Pons (tissue), 1 donor: ENCODE results near the gene CD300E.
"Not testable (repeated sequence)": the region's sequence is repeated elsewhere in the genome, so short reads cannot be mapped to it uniquely, and the experiment has no call there.

ENCODE experiments used
- DNase-seq: peaks from one replicate; pipeline ENCODE4 v3.0.0-alpha.2; 2016; ENCODE audit warnings: low spot score

The CD300E gene

DNA sequence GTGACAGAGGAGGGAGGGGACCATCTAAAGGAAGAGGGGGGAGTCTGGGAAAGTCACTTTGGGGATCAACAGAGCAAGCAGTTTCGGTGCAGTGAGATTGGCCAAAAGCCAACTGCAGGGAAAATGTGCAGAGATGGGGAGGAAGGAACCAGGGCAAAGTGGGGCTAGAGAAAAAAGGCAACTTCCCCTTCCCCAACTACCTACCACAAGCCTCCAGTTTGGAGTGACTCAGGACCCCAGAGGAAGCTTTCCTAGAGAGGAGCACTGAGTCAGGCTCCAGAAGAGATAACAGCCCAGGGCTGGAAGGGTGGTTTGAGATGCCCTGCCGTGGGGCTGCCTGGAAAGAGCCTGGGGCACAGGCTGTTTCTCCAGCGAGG is 24.5 kb downstream of the CD300E start:
- DNase-seq, result no peak

DNA sequence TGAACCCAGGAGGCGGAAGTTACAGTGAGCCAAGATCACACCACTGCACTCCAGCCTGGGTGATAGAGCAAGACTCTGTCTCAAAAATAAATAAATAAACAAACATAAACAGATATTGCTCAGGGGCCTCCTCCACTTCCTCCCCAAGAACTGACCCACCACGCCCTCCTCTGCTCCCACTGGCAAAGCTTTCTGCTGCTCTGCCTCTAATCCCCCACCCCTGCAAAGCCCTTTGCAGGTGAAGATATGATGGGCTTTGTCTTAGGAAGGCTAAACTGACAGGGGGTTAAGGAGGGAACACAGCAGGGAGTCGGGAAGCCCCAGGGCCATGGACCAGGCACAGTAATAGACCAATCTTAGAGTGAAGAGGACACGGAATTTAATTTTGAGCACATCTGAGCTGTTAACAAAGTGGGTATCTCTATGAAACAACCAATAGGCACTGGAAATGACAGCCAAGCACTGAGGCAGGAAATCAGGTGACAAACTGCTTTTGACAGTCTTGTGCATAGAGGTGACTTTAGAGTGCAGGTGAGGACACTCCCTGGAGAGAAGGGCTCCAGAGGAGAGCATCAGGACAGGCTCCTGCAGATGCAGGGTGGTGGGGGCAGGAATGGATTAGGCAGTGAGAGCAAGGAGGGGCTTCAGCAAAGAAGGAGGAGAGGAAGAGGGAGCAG is 25.1 kb downstream of the CD300E start:
- no peak for DNase-seq

DNA sequence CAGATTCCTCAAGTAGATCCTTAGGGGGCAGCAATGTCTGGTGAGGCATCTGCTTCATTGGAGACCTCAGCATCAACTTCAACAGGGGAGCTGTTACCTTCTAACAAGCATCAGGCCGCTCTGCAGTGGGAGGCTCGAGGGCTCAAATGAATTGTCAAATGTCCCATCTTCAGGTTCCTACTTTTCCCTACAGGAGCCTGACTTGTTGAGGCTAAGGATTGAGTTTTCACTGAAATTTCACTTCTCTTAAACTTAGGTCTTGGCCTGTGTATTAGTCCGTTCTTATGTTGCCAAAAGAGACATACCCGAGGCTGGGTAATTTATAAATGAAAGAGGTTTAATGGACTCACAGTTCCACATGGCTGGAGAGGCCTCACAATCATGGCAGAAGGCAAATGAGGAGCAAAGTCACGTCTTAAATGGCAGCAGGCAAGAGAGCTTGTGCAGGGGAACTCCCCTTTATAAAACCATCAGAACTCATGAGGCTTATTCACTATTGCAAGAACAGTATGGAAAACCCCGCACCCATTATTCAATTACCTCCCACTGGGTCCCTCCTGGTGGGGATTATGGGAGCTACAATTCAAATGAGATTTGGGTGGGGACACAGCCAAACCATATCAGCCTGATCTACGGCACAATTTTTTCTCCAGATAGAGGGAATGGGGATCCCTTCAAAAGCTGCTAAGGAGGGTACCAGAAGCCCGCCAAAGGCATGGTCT is 26.3 kb downstream of the CD300E start:
- no peak for DNase-seq

DNA sequence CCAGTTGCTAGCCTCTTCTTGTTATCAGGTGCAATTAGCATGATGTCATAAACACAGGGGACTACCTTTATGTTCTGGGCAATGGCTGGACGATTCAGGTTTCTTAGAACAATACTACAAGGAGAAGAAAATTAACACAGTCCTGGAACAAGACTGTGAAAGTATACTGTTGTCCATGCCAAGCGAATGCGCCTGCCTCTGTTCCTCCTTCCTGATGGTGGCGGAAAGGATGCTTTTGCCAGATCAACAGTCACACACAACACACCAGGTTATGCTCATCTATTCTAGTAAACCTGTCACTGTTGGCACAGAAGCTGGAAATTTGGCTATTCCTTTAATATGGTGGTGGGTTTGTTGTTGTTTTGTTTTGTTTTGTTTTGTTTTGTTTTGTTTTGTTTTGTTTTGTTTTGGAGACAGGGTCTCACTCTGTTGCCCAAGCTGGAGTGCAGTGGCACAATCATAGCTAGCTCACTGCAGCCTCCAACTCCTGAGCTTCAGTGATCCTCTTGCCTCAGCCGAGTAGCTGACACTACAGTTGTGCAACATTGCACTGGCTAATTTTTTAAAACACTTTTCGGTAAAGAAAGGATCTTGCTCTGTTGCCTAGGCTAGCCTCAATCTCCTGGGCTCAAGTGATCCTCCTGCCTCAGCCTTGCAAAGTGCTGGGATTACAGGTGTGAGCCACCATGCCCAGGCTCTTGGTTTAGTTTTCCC is 28.3 kb downstream of the CD300E start:
- no peak for DNase-seq

DNA sequence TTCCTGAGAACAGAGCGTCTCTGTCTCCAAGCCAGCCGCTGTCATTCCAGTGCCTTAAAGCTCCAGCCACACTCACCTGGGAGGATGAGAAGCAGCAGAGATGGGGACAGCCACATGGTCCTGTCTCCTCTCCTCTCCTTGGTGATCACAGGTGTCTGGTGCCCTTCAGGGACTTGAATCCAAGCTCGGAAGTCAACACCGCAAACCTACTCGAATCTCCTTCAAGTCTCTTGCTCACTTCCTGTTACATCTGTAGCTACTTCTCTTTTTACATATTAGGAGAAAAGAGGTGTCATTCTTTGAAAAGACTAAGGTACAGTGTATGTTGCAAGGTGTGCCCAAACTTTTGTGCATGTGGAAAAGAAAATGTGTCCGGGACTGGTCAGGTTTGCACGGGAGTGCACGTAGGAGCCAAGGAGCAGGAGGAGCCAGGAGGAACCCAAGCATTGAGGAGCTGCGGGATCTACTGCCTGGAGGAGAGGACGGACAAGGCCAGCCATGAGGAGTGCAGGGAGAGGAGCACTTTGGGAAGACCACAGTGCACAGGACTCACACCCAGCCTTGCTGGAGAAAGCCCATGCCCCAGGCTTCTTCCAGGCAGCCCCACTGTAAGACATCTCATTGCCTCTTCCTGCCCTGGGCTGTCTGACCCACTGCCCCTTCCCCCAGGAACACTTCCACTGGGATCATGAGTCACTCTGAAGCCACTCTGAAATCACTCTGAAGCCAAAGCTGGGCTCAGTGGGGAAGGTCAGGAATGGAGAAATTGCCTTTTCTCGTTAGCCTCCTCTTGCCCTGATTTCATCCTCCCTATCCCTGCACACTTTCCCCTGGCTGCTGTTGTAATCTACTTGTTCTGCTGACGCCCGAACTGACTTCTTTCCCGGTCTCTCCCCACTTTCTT is 31.2 kb downstream of the CD300E start, which contains the start of gene CD300LD:
CD300LD (minus strand) TSS at position 197 of the 904 bp plus-strand sequence; CDS start at position 116, 81 bp downstream.
- no peak for DNase-seq

DNA sequence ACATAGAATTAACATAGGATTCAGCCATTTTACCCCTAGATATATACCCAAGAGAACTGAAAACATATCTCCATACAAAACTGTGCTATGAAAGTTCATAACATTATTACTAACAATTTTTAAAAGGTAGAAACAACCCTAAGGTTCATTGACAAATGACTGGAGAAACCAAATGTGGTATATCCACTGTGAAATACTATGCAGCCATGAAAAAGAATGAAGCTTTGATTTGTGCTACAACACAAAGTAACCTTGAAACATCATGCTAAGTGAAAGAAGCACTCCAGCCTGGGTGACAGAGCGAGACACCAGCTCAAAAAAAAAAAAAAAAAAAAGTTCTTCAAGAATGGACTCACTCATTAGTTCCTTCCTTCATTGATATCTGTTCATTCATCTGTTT is 32.0 kb downstream of the CD300E start:
- no peak for DNase-seq

DNA sequence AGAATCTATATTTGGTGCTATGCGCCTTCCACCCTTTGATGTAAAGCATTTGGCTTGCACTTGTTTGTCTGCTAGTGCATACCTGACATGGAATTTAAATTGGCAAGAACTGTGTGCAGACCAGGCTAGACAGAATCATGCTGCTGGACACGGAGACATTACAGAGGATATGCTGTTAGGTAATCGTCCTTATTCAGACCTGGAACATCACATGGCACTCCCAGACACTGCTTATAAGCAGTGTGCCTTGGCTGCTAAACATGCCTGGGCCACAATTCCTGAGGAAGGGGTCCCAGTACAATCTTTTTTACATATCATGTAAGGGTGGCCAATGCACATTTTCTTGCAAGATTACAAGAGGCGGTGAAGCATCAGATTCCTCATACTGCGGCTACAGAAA is 37.8 kb downstream of the CD300E start:
- no peak for DNase-seq

DNA sequence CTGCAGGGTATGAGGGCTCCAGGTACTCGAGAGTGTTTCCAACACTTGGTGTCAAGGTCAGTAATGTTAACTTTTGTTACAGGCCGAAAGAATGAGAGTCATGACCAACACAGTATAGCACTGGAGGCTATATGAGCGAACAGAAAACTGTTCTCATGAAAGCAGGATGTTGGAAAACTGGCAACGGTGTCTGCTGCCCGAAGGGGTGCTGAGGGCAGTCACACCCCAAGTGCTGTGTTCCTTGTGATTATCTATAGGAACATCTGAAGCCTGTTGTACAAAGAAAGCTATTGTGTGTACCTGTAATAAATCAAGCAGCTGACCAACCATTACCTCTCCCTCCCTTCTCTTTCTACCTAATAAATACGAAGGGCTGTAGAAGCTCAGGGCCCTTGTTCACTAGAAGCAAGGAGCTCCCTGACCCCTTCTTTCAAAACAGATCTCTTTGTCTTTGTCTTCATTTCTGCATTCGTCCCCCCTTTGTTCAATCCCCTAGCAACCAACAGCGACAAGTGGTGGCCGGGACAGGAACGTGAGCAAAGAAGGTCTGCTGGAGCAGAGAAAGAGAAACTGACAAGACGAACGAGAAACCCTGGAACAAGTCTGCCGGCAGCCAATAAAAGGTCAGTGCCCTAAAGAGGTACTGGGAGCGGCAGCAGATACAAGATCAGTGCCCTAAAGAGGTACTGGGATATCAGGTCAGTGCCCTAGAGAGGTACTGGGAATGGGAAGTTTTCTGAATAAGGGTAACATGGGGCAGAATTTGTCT is 39.1 kb downstream of the CD300E start:
- no peak for DNase-seq

DNA sequence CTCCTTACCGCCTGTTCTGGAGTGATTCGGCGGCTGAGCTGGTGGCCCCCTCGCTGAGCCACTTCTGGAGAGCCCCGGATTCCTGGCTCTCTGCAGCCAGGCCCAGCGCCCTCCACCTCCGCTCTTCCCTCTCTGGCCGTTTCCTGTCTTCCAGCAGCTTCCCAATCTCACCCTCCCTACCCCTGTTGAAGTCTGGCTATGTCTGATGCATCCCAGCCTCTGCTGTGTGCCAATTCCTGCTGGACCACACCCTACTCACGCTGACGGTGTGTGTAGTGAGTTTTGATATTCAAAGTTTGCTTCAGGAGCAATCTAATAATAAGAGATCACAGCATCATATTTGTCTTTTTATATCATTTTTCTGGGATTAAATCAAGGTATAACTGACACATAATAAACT is 40.9 kb downstream of the CD300E start:
- DNase-seq, result no peak

DNA sequence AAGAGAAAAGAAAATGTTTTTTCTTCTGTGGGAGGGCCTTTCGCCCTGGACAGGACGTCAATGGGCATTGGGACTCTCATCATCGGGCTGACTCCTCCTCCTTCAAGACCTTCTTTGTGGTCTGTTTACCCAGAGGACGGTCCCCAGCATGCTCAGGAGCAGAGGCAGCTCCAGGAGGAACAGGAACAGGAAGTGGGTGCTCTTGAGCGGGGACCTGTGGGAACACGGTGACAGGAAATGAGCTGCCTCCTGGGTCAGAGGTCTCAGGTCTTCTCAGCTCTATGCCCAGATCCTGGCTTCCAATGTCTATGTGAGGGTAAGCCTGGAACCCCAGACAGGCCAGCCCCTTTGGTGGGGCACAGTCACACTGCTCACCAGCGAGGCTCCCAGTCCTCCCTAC is 43.6 kb downstream of the CD300E start:
- no peak for DNase-seq

DNA sequence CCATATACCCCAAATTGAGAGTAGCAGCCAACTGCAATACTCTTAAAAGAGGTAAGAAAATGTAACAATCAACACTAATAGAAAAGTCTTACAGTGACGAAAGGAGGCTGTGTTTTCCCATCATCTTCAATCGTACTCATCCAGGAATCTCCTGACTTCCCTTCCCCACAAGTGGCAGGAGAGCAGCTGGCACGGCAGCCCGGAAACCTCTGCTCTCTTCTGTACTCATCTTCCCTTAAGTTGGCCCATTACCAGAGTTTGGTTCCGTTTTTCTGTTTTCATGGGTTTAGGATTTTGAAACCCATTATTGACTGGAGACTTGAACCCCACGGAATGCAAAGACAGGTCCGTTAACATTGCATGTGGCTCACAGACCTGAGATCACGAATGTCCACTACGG is 44.6 kb downstream of the CD300E start:
- DNase-seq, result peak; percentile 9

DNA sequence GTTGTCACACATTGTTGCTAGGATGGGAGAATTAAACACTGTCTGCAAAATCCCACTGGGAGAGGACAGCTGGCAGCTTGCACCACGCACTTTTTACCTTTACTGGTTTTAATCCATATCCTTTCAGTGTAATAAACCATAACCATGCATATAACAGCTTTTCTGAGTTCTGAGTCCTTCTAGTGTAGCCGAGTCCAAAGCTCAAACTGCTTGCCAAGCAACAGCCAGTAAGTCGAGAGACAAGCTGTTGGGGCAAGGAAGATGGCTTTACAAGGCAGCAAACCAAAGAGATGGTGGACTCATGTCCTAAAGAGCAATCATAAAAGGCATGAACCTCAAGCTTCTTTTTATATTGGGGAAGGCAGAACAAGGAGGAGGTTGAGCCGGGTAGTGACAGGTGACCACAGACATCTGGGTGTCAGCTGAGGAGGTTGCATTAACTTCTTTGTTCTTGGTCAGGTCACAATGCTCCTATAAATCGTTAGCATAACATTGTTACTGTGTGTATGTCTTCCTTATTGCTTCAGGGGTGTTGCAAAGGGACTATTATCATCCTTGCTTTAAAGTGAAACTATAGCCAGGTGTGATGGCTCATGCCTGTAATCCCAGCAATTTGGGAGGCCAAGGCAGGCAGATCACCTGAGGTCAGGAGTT is 48.9 kb downstream of the CD300E start:
- no peak for DNase-seq

DNA sequence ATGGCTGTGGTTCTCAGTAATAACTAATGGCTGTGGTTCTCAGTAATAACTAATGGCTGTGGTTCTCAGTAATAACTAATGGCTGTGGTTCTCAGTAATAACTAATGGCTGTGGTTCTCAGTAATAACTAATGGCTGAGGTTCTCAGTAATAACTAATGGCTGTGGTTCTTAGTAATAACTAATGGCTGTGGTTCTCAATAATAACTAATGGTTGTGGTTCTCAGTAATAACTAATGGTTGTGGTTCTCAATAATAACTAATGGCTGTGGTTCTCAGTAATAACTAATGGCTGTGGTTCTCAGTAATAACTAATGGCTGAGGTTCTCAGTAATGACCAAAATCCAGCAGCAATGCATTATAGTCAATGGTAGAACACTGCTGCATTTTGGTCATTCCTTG is 49.9 kb downstream of the CD300E start:
- DNase-seq, result not testable (repeated sequence)

DNA sequence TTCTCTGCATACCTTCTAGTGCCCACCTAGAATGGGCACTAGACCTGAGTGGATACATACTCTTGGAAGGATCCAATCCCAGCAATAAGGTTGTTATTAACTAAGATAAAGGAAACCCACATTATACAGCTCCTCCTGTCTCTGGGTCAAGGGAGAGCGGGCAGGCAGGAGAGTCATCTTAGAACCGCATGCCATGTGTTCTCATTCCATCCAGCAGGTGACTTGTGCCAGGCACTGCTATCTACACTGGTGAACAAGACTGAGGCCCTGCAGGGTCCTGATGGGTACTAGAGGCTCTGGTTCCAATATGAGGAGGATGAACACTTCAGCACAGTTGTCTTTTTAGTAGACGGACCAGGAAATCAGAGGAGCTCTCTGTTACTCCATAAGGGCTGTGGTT is 50.4 kb downstream of the CD300E start:
- DNase-seq, result no peak

DNA sequence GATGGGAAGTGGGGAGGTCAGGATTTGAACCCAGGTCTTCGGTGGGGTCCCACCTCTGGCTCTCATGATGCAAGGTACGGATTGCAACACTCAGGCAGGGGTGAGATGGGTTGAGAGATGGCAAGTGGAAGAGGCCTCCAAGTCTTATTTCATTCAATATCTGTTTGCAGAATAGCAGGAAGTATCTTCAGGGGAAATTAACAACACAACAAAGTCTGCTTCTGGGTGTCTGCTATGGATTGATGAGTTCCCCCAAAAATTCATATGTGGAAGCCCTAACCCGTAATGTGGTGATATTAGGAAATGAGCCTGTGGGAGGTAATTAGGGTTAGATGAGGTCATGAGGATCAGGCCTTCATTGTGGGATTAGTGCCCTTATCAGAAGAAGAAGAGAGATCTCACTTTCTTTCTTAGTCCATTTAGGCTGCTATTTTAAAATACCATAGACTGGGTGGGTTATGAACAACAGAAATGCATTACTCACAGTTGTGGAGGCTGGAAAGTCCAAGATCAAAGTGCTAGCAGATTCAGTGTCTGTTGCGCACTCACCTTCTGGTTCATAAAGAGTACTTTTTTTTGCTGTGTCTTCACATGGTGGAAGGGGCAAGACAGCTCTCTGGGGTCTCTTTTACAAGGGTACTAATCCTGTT is 51.8 kb downstream of the CD300E start:
- DNase-seq, result no peak

DNA sequence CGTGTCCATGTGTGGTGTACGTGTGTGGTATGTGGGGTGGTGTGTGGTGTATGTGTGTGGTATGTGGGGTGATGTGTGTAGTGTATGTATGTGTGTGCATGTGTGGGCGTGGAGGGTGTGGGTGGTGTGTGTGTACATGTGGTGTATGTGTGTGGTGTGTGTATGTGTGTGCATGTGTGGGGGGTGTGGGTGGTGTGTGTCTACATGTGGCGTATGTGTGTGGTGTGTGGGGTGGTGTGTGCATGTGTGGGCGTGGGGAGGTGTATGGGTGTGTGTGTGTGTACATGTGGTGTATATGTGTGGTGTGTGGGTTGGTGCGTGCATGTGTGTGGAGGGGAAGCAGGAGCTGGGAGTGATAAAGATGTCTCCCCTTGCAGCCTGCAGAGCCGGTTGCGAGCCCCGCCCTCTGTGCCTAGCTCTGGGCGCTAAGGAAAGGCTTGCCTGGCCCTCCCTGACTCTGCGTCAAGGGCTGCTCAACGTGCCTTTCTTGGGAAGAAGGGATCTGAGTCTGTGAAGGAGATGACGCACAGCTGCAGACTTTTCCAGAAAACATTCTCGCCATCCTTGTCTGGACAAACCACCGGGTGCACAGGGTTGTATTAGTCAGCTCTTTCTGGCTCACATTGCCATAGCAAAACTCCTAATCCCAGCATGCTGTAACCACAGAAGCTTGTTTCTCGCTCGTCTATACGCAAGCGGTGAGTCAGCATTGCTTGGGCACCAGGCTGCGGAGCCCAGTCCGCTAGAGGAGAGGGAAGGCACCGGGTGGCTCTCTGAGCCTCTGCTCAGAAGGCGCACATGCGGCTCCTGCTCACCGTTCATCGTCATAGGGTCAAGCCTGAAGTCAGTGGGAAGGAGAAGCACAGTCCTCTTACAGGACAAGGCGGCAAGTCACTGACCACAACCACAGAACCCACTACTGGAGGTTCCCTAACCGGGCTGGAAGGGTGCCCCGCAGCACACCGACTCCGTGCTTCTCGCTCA is 54.2 kb downstream of the CD300E start:
- peak; percentile 8 for DNase-seq

DNA sequence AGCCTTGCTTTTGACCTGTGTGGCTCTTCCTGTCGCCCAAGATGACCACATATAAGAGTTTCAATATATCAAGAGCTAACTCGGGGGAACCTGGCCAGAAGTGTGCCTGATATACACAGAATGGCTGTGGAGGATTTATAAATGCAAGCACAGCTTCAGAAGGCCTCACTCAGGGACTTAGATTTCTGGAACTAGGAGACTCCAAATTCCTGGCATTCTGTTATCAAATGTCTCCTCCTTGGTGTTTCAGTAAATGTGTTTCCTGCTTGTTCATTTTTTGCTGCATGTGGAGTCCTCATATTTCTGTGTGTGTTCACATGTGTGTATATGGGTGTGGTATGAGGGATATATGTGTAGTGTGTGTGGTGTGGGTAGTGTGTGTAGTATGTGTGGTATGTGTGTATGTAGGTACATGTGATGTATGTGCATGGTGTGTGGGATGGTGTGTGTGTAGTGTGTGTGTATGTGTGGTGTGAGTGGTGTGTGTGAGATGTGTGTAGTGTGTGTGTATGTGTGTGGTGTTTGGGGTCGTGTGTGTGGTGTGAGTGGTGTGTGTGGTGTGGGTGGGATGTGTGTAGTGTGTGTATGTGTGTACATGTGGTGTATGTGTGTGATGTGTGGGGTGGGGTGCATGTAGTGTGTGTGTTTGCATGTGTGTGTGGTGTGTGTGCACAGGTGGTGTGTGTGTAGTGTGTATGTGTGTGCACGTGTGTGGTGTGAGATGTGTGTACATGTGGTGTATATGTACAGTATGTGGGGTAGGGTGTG is 55.2 kb downstream of the CD300E start:
- no peak for DNase-seq

DNA sequence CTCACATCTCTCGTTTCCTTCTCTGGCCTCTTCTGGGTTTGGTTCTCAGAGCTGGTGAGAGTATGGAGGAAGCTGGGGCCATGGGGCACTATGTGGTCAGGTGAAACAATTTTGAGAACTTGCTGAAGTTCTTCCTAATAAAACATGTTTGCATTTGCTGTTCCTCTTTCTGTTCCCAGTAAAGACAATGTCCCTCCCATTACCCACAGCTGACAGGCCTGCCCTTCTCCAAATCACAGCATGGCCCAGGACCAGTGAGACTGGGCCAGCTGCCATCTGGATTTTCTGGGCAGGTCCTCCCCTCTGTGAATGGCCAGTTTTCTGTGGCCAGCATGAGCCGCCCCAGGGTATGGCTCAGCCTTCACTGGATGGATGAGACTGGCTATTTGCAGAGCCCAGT is 56.1 kb downstream of the CD300E start, which contains the start of gene CD300H:
CD300H (minus strand) TSS at position 113 of the 400 bp plus-strand sequence.
- DNase-seq, result peak; percentile 64
